Activated CD4-positive, CD25-positive, alpha-beta regulatory T cell (primary cell): Measurements from ENCODE around the gene RTKN2.

Source experiments
- DNase-seq, 4 experiments: peaks; one replicate each; lab custom pipeline; 2025; lab: John Stamatoyannopoulos, UW

RTKN2 gene

DNA sequence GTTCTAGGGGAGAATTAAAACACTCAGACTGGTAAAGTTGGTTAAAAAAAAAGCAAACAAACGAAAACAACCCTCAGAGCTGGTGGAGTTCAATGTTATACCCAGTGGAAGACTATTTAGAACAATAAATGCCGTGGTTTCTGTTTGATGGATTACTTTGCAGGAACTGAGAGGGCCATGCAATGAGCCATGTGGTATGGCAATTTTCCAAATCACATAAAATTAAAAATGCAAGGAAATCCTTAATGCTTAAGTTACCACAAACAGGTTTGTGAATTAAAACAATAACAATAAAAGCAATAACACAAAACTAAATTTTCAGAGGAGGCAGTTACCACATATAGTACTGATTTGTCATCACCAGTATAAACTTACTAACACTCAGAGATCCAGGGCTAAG, 96.9 kb downstream of the RTKN2 start:
- DNase-seq: no peak

DNA sequence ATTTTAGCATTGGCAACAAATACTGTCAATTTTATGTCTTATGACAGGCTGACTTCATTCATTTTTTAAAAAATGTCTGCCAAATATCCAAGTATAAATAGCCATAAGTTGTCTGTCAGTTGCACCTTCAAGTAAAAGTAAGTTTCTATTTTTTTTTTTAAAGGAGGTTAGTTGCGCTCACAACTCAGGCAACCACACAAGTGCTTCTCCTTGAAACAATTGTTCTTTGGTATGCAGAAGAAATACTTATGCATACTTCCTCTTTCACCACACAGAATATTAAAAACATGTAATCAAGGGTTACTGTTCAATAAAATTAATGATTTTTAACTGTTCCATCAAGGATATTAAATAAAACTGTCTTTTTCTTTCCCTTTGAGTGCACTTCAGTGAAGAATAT, 97.9 kb downstream of the RTKN2 start:
- no peak for DNase-seq

DNA sequence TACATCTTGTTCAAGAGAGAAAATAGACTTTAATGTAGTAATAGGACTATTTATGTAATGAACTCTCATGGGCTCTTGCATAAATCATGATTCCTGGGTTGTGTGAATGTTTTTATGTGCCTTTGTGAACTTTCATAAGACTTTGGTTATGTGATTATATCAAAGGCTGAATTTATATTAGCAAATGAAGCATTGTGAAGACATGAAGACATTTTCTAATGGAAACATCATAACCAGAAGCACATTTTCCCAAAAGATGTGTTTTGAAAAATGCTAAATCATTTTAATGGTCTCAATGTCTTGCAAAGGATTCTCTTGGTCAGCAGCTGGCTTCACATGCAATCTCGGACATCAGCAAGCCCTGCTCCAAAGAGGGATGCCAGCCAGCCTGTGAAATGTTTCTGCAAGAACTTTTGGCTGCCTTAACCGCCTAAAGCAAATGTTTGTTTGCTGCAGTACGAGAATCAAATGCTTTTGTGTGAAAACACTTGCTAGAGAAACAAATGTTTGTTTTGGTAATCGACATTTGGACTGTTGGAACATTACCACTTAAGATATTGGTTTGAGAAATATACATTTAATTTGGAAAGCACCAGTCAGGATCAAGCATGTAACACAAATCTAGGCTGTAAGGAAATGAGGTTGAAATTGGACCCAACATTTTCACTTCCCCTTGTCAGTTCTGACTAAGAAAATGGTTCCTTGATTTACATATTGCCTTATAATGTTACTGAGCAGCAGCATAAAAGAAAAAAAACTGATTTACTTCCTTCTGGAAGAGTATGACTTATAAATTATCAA, 102.1 kb downstream of the RTKN2 start:
- DNase-seq: no peak

- DNase-seq: no peak
Measured at GRCh38 chr10:62165803-62166202, 102.8 kb downstream of the RTKN2 start.

GRCh38 chr10:62163024-62163423, 105.6 kb downstream of the RTKN2 start:
- DNase-seq: no peak

DNA sequence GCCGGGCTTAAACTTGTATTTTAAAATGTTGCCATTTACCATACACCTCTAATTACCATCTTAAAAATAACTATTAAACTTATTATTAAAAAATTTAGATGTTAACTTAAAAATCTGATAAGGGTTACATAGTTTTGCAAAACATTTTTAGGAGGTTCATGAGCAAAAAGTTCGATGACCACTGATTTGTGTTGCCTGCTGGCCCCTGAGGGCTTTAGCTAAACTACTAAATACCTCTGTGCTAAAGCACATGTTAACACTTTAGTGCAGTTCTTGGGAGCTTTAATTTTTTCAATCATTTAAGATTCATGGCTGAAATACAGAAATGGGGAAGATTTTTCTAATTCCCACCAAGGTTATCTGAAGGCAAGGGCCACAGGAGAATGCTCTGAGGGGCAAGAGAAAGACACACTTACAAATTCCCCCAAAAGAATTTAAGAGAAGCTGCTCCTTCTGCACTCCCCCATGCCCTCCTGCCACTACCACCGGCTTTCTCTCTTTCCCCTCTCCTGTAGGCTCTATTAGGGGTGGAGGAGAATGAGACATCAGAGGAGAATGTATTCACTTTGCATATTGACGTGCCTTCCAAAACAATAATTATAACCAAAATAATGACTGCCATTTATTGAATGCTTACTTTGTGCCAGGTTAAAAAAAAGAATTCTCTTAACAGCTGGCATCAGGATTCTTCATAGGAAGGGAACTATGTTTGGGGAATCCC, 106.2 kb downstream of the RTKN2 start:
- DNase-seq: no peak

GRCh38 chr10:62159351-62159750, 109.3 kb downstream of the RTKN2 start:
- DNase-seq: no peak

- no peak for DNase-seq
Measured at GRCh38 chr10:62157601-62158000, 111.0 kb downstream of the RTKN2 start.

DNA sequence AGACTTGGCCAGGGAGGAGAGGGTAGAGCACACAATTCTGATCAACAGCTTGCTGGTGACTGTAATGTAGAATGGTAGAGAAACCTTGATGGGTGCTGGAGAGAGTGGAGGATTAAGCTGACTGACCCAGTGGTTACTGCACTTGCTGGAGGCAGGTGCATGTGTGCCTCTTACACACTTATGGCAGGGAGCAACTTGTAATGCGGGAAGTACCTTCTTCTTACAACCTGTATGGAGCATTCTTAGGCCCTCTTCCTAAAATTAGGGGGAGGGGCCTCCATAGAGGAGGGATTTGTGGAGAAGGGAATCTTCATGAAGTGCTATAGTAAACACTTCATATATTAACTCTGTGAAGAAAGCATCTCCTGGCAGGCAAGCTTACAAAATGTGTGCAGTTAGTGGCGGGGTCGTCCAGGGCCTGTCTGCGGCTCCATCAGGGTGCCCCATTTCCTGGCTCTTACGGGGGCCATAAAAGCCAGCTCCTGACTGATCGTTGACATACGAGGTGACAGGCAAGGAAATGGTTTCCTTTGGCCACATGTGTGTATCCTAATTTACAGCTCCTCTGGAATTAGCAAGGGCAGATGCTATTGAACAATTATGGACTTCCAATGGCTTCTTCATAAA, 113.5 kb downstream of the RTKN2 start:
- no peak for DNase-seq

- no peak for DNase-seq
Measured at GRCh38 chr10:62154231-62154630, 114.4 kb downstream of the RTKN2 start.

- DNase-seq: no peak
Measured at GRCh38 chr10:62153191-62153590, 115.5 kb downstream of the RTKN2 start.

DNA sequence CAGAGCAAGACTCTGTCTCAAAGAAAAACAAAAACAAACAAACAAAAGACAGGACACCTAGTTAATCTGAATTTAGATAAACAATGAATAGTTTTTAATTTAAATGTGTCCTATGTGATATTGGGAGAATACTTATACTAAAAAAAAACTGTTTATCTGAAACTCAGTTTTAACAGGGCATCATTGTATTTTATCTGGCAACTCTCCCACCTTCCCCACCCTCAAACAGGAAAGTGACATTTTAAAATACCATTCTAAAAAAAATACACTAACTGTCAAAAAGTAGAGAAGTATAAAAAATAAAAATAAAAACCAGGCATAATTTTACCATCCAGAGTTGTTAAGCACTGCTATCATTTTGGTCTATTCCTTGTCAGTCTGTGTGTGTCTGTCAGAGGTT, 119.0 kb downstream of the RTKN2 start:
- no peak for DNase-seq

GRCh38 chr10:62148155-62148554, 120.5 kb downstream of the RTKN2 start:
- DNase-seq: no peak

DNA sequence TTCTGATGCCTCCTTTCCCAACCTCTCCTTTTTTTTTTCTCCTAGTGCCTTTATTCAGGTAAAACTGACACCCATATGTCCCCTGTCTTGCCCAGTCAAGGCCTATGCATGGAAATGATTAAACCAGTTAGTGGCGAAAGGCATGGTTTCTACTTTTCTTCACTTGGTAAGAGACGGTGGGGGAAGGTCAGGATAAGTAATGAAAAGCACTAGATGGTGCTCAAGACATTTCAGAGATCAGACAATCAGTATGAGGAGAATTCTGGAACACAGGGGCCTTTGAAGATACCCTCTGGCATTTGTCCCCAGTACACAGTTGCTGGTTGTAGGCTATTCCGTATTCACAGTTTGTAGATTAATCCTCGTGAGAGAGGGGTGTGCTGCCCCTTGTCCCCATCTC, 121.2 kb downstream of the RTKN2 start:
- no peak for DNase-seq

GRCh38 chr10:62136931-62137330, 131.7 kb downstream of the RTKN2 start:
- no peak for DNase-seq

DNA sequence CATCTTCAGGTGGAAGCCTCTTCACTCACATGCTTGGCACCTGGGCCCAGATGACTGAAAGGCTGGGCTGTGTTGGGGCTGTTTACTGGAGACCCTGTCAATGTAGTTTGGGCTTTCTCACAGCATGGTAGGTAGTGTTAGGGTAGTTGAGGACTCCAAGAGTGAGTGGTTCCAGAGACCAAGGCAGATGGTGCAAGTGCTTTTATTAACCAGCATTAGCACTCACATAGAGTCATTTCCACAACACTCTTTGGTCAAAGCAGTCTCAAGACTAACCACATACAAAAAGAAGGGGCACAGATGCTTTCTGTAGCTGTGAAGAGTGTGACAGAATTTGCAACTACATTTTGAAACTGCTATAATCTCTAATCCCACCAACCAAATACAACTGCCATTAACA, 135.0 kb downstream of the RTKN2 start:
- DNase-seq: no peak
